ENCODE measurements around the gene ATP13A5.

The ATP13A5 gene

GRCh38 chr3:193240850-193241706, 137.5 kb downstream of the ATP13A5 start, which contains the start of gene PLAAT1 (continued):
- peak; percentile 84 for TF ChIP-seq ZBTB11 (tag by site-specific recombination; conservative IDR thresholded peaks at IDR 0.05; ENCODE audit: low read depth)
- TF ChIP-seq PRDM2 (tag by site-specific recombination; IDR thresholded peaks at IDR 0.05; ENCODE audit: borderline replicate concordance): no peak
- TF ChIP-seq KLF7 (tag by site-specific recombination; IDR thresholded peaks at IDR 0.05; ENCODE audit: borderline replicate concordance): no peak
- no peak for TF ChIP-seq ZNF10 (tag by site-specific recombination; IDR thresholded peaks at IDR 0.05)
- TF ChIP-seq ZNF473 (tag by site-specific recombination; IDR thresholded peaks at IDR 0.05): no peak
- TF ChIP-seq ZNF580 (tag by site-specific recombination; IDR thresholded peaks at IDR 0.05): 0 out of 2 replicates have a peak, but pooled peaks have one; percentile 41
- peak; percentile 84 for TF ChIP-seq ZBTB26 (tag by site-specific recombination; optimal IDR thresholded peaks at IDR 0.05)
- peak; percentile 18; the same call in 1 of the 2 replicates for TF ChIP-seq PRDM1 (tag by site-specific recombination; IDR thresholded peaks at IDR 0.05)
- 0 out of 2 replicates have a peak, but pooled peaks have one; percentile 38 for TF ChIP-seq PBX3 (CRISPR knock-in tag; IDR thresholded peaks at IDR 0.05)
- peak; percentile 23; the same call in 1 of the 2 replicates for TF ChIP-seq IKZF3 (tag by site-specific recombination; IDR thresholded peaks at IDR 0.05)
- TF ChIP-seq SCRT1 (tag by site-specific recombination; IDR thresholded peaks at IDR 0.05; ENCODE audit: borderline replicate concordance): no peak
- 0 out of 2 replicates have a peak, but pooled peaks have one; percentile 18 for TF ChIP-seq ZBTB21 (tag by site-specific recombination; IDR thresholded peaks at IDR 0.05)
- peak; percentile 38 for TF ChIP-seq ZBTB17 (tag by site-specific recombination; IDR thresholded peaks at IDR 0.05)
- TF ChIP-seq ZNF394 (tag by site-specific recombination; IDR thresholded peaks at IDR 0.05; ENCODE audit: borderline replicate concordance): no peak
- TF ChIP-seq GLIS1 (tag by site-specific recombination; IDR thresholded peaks at IDR 0.05): peak; percentile 53; the same call in 1 of the 2 replicates
- peak; percentile 39 for TF ChIP-seq ZIC2 (tag by site-specific recombination; IDR thresholded peaks at IDR 0.05)
- TF ChIP-seq ZNF549 (tag by site-specific recombination; IDR thresholded peaks at IDR 0.05): no peak
- TF ChIP-seq TSHZ1 (tag by site-specific recombination; IDR thresholded peaks at IDR 0.05; ENCODE audit: borderline replicate concordance): no peak
- TF ChIP-seq ZBTB20 (tag by site-specific recombination; IDR thresholded peaks at IDR 0.05): peak; percentile 58; the same call in 1 of the 2 replicates
- TF ChIP-seq ZNF791 (tag by site-specific recombination; IDR thresholded peaks at IDR 0.05): no peak
- no peak for TF ChIP-seq SP3 (tag by site-specific recombination; IDR thresholded peaks at IDR 0.05)
- 0 out of 2 replicates have a peak, but pooled peaks have one; percentile 18 for TF ChIP-seq ZNF561 (tag by site-specific recombination; IDR thresholded peaks at IDR 0.05; ENCODE audit: borderline replicate concordance)

All from HEK293 (cell line).